HL-60 (cell line): Measurements from ENCODE around the gene PLCB1.

Experiments used
- CTCF ChIP-seq: IDR thresholded peaks from one replicate; pipeline ENCODE4 v1.5.1; 2011; ENCODE audit warnings: low read length, control low read depth, inconsistent platforms; ENCODE audit not compliant: insufficient read depth
- REST ChIP-seq: IDR thresholded peaks from 2 replicates; pipeline ENCODE4 v1.6.1; 2012; ENCODE audit warnings: low read depth; ENCODE audit not compliant: insufficient replicate concordance

GRCh38 chr20:8242827-8243724, 111.0 kb downstream of the PLCB1 start:
- TF ChIP-seq CTCF (no peak), REST (no peak)
